ENCODE results near the gene VARS1. TPM values are rescaled to one million over a fixed set of nuclear protein-coding genes. Genes with fewer than 3 reads are reported as not detected.

Gene VARS1
- total RNA-seq, 1 experiment from 2014 or later = 124 TPM

- TF ChIP-seq CTCF (conservative IDR thresholded peaks at IDR 0.05) (no peak), EZH2 (IDR thresholded peaks at IDR 0.05; ENCODE audit: low read depth) (no peak)
- H3K4me1 ChIP-seq (replicated peaks; ENCODE audit: insufficient read depth) = peaks cover 18% of the 10 kb centered on the region
- POLR2A ChIA-PET (ENCODE audit: unreplicated experiment) = no interaction called here
Measured at GRCh38 chr6:31797588-31797987, 2.0 kb upstream of the VARS1 start.

GRCh38 chr6:31796993-31797385 lies 1.4 kb upstream of the VARS1 start:
- H4K20me1 ChIP-seq (ENCODE audit: insufficient read depth) = no peaks in the 10 kb centered on the region
- peaks cover 32% of the 10 kb centered on the region for H3K79me2 ChIP-seq (ENCODE audit: low read depth)
- no TSS peak for BruUV-seq (replicated peaks)
- no peaks in the 10 kb centered on the region for H3K9me2 ChIP-seq (ENCODE audit: insufficient read depth)
- no peak for DNase-seq
- H3K4me1 ChIP-seq (replicated peaks; ENCODE audit: insufficient read depth) = peaks cover 24% of the 10 kb centered on the region
- no peak overlapping the region for H3K4me3 ChIP-seq
- no peak overlapping the region for H2AFZ ChIP-seq
- H3K27ac ChIP-seq = no peak overlapping the region
- CTCF ChIA-PET = interaction anchor here (0.6 kb wide), 1 partner anchor 997 kb away, joined by 7 read pairs; no protein-coding TSS in a partner anchor
- TF ChIP-seq CTCF (conservative IDR thresholded peaks at IDR 0.05) (no peak), EZH2 (IDR thresholded peaks at IDR 0.05; ENCODE audit: low read depth) (no peak)
- POLR2A ChIA-PET (ENCODE audit: unreplicated experiment) = no interaction called here
- intact Hi-C loops (cut with micrococcal nuclease; ENCODE audit: unreplicated experiment) = loop anchor here (1.0 to 2.0 kb wide), 2 partner anchors 18 to 30 kb away; partner anchors contain the start of genes HSPA1A, HSPA1B and HSPA1L
- peaks cover 59% of the 10 kb centered on the region for H3F3A ChIP-seq (ENCODE audit: insufficient read depth, low read depth)
- H3K4me2 ChIP-seq = no peak overlapping the region
- H3K9me3 ChIP-seq (ENCODE audit: insufficient read depth, low read depth) = no peaks in the 10 kb centered on the region
- H3K27me3 ChIP-seq (ENCODE audit: insufficient read depth, low read depth) = no peaks in the 10 kb centered on the region
- peaks cover 3% of the 10 kb centered on the region; the same call in 1 of the 2 replicates for H3K36me3 ChIP-seq (ENCODE audit: low read depth)

More at GRCh38 chr6:31797588-31797987, 2.0 kb upstream of the VARS1 start:
- H3F3A ChIP-seq (ENCODE audit: insufficient read depth, low read depth) = peaks cover 53% of the 10 kb centered on the region
- no peak overlapping the region for H3K27ac ChIP-seq
- CTCF ChIA-PET = no interaction called here
- peaks cover 9% of the 10 kb centered on the region; the same call in 1 of the 2 replicates for H3K36me3 ChIP-seq (ENCODE audit: low read depth)
- BruUV-seq (replicated peaks) = no TSS peak
- no peaks in the 10 kb centered on the region for H4K20me1 ChIP-seq (ENCODE audit: insufficient read depth)
- peaks cover 26% of the 10 kb centered on the region for H3K79me2 ChIP-seq (ENCODE audit: low read depth)
- H3K9me3 ChIP-seq (ENCODE audit: insufficient read depth, low read depth) = no peaks in the 10 kb centered on the region
- H3K27me3 ChIP-seq (ENCODE audit: insufficient read depth, low read depth) = no peaks in the 10 kb centered on the region
- H2AFZ ChIP-seq = no peak overlapping the region
- intact Hi-C loops (cut with micrococcal nuclease; ENCODE audit: unreplicated experiment) = loop anchor here (2.0 kb wide), 1 partner anchor 17 kb away; the partner anchor contains the start of genes HSPA1A and HSPA1L
- no peak for DNase-seq
- no peak overlapping the region for H3K4me2 ChIP-seq
- H3K4me3 ChIP-seq = no peak overlapping the region
- no peaks in the 10 kb centered on the region for H3K9me2 ChIP-seq (ENCODE audit: insufficient read depth)

GRCh38 chr6:31794866-31795615 lies 511 bp downstream of the VARS1 start:
- Histone ChIP-seq H3K27ac (peak overlapping the region; percentile 78), H3K9me2 (ENCODE audit: insufficient read depth) (no peaks in the 10 kb centered on the region), H3K79me2 (ENCODE audit: low read depth) (peaks cover 46% of the 10 kb centered on the region), H3K4me2 (peak overlapping the region; percentile 96), H3K27me3 (ENCODE audit: insufficient read depth, low read depth) (no peaks in the 10 kb centered on the region), H3K9me3 (ENCODE audit: insufficient read depth, low read depth) (no peaks in the 10 kb centered on the region), H3F3A (ENCODE audit: insufficient read depth, low read depth) (peaks cover 63% of the 10 kb centered on the region), H4K20me1 (ENCODE audit: insufficient read depth) (no peaks in the 10 kb centered on the region; the same call in 1 of the 2 replicates), H3K36me3 (ENCODE audit: low read depth) (peaks cover 7% of the 10 kb centered on the region; the same call in 1 of the 2 replicates), H3K4me1 (replicated peaks; ENCODE audit: insufficient read depth) (peaks cover 28% of the 10 kb centered on the region), H2AFZ (peak overlapping the region; percentile 89), H3K4me3 (peak overlapping the region; percentile 86)
- ChIA-PET POLR2A (ENCODE audit: unreplicated experiment) (interaction anchor here (0.5 to 1.1 kb wide), 3 partner anchors 12 to 32 kb away, joined by 3 to 12 read pairs (median 3); partner anchors contain the start of genes HSPA1B and LSM2), CTCF (interaction anchor here (0.5 to 1.1 kb wide), 4 partner anchors 12 to 390 kb away, joined by 3 to 12 read pairs (median 6); partner anchors contain the start of gene LSM2)
- DNase-seq = no peak
- no peak for TF ChIP-seq EZH2 (IDR thresholded peaks at IDR 0.05; ENCODE audit: low read depth)
- TF ChIP-seq CTCF (conservative IDR thresholded peaks at IDR 0.05) = no peak
- intact Hi-C loops (cut with micrococcal nuclease; ENCODE audit: unreplicated experiment) = loop anchor here (2.0 kb wide), 1 partner anchor 18 kb away; the partner anchor contains the start of gene VWA7
- TSS peak; percentile 30 for BruUV-seq (replicated peaks)
